Measurements from ENCODE around the gene UTS2B.

- no peak for TF ChIP-seq CTCF (IDR thresholded peaks at IDR 0.05)
- no peak for TF ChIP-seq POLR2AphosphoS5 (IDR thresholded peaks at IDR 0.05)
These were observed 36.3 kb upstream of the UTS2B start for GRCh38 chr3:191366675-191367074.

Data from transverse colon (tissue), 4 donors.